NK-92 (cell line): ENCODE data around the gene ZBTB32.

Source experiments
- DNase-seq: peaks from one replicate; lab custom pipeline; 2025; ENCODE audit not compliant: unreplicated experiment; lab: John Stamatoyannopoulos, UW

Gene ZBTB32

DNA sequence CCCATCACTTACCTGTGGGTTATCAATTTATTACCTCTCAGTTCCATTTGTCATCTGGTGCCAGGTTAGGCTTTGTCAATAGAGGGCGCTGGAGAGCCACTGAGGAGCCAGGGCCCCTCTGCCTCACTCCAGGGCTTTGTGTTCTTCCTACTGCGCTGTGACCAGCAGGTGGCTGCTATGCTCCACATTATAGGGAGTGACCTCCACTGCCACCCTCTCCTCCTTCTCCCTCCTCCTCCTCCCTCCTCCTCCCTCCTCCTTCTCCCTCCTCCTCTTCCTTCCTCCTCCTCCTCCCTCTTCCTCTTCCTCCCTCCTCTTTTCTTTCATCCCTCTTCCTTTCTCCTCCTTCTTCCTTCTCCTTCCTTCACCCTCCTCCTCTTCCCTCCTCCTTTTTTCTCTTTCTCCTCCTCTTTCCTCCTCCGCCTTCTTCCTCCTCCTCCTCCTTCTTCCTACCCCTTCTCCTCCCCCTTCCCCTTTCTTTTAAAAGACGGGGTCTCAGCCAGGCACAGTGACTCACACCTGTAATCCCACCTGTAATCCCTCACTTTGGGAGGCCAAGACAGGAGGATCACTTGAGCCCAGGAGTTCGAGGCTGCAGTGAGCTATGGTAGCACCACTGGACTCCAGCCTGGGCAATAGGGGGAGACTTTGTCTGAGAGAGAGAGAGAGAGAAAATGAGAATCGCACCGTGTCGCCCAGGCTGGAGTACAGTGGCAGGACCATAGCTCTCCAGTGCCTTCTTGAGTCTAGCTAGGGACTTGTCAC, 10.3 kb upstream of the ZBTB32 start:
- DNase-seq: no peak

DNA sequence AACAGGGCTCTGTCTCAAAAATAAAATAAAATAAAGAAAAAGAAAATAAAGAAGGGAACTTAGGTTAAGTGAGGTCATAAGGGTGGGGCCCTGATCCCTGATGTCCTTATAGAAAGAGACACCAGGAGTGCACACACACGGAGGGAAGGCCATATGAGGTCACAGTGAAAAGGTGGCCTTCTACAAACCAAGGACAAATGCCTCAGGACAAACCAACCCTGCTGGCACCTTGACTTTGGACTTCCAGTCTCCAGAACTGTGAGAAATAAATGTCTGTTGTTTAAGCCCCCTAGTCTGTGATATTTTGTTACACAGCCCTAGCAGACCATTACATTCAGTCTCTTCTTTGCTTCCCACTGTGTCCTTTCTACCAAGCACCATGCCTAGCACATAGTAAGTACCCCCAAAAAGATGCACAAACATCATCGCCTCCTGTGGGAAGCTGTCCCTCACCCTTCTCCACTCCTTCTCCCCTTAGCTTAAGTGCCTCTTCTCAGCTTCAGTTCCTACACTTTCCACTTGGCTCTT, 8.4 kb upstream of the ZBTB32 start:
- no peak for DNase-seq

DNA sequence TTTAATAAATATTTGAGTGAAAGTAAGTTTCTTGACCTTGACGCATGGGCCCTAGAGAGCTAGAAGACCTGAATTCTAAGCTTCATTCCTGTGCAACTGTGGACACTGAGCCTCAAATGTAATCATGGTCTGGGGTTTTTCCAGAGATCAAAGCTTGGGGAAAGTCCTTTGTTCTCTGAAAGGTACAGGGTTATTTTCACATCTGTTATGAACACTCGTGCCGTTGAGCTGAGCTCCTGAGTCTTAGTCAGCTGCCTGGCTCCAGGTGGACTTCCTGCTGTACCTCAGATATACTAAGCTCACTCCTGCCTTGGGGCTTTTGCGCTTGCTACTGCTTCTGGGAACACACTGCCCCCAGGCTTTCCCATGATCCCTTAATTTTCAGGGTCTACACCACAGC, 7.5 kb upstream of the ZBTB32 start:
- no peak for DNase-seq

DNA sequence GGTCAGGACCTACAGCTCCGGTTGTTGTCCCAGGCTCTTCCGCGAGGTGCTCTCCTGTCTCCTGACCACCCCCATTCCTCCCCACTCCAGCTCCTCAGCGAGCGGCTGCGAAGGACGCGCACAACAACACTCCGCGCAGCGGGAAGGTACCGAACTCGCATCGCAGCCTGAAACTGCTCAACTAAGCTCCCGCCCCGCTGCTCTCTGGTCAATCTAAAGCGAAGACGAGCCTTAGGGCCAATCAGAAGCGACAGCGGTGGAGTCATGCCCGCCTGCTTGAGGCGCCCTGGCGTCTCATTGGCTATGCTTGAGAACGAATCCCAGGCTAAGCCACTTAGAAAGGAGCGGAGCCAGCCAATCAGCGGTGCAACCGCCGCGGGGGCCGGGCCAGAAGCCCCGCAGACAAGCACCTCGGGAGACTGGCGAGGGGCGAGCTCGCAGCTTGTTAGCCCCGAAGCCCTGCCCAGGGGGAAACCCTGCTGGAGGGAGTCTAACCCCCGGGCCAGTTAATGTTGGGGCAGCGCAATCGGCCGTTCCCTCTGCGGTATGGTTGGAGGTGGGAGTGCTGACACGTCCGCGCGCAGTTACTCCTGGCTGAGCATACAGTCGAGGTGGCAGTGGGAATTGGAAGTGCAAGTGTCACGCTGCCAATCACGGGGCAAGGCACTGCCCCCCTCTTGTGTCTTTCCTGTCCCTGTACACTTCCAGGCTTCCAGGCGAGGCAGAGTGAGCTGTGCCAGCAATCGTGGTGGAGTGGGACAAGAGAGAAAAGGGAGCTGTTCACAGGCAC, 1.9 kb upstream of the ZBTB32 start:
- peak; percentile 57 for DNase-seq

DNA sequence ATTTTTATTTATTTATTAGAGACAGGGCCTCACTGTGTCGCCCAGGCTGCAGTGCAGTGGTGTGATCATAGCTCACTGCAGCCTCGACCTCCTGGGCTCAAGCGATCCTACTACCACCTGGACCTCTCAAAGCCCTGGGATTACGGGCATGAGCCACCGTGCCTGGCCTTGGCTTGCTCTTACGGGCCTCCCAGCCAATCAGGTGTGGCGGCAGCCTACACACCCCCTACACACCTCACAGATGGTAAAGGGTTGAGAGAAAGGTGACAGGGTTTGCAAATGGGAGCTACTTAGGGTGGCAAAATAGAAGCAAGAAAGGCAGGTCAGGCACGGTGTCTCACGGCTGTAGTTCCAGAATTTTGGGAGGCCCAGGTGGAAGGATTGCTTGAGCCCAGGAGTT, 1.0 kb upstream of the ZBTB32 start:
- DNase-seq: no peak

DNA sequence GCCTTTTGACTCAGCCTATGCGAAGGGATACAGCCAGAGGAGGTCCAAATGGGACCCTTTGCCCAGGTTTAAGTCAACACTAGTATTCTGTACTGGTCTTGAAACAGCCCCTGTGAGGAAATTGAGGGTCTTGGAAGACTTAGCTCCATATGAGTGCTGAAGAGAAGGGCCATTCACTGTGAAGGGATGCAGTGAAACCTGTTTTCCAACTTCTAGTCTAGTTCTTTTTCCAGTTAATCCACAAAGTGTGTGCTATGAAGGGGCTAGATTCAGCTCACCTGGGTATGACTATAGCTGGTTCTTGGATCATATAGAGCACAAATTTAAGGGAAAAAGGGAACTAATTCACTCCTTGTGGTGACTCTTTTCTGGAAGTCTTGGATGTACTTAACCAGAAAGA, 4.0 kb downstream of the ZBTB32 start:
- no peak for DNase-seq

DNA sequence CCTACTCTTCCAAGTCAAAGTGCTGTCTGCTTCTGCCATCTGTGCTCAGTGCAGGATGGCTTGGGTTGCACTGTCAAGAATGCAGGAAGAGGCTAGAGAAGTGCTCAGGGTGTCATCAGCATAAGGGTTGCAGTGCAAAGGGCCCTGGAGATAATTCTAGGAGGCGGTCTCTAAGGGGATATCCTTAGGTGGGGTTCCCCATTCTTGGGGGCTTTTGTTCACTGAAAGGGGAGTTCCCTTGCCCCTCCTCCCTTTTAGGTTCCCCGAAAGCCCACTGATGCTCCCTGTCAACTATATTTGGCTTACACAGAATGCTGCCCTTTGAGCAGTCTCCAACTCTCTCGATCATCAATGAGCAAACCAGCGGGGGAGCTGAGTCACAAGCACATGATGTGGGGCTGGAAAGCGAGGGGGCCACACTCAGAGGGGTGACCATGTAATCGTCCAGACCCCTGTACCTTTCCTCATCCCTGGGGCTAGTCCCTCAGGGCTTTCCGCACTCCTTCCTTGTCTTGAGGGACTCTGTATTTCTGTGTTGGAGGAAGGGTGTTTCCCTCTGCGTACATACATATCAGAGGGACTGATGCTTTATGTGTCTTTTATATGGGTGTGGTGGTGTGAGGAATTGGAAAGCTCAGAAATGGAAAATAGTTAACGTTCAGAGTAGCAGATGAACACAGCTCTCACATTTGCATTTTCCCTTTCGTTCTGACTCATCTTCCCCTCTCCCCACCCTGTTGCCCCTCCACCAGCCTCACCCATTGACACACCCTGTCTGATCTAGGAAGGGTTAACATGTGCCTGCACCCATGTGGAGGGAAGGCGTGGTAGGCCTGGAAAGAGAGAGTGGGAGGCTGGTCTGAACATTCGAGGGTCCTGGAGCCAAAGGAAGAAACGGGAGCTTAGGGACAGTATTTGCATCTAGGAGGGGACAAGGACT, 6.7 kb downstream of the ZBTB32 start:
- DNase-seq: no peak

DNA sequence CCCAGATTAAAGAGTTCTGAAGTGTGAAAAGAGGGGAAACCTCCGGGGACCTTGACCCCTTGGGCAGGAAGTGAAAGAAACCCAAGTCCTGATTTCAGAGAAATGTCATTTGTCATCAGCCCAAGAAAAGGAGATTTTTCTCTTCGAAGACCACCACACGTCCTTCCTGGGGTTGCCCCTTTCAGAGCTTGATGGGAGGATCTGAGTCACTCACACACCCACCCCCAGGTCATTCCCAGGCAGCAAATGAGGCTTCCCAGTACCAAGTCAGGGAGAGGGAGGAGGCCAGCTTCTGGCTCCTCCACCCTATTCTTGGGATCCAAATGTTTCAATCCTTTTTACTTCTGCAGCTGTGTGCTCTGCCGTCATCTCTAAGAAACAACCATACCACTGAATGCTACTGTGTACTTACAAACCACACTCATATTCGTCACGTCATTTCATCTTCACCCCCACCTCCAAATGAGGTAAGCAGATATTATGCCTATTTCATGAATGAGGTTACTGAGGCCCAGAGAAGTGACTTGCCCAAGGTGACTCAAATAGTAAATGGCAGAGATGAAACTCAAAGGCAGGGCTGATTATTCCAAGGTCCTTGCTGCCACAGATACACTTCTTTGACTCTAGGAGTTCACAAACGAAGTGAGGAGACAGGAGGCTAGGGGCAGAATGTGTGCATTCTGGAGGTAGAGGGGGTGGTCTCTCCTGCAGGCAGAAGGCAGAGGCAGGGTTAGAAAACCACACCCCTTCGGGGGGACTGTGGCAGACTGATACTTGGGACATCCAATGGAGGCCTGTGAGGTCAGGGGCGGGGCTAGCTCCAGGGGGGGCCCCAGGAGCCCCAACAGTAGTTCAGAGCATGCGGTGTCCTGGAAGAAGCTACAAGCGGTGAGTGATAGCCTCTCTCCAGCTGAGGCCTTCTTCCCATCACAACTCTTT, 8.5 kb downstream of the ZBTB32 start:
- no peak for DNase-seq

DNA sequence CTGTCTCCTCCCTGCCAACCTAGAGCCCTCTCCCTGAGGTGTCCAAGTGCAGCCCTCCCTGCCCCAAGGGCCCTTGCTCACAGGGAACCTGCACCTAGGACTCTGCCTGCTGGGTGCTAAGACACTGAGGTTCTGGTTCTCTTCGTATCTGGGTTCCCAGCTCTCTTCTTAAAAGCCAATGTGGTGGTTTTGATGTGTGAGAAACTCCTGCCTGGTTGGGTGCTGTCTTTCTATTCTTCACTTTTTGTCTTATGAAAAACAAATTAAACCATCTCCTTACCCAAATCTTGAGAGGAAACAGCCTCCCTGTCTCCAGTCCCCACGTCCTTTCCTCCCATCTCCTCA, 9.1 kb downstream of the ZBTB32 start:
- no peak for DNase-seq

DNA sequence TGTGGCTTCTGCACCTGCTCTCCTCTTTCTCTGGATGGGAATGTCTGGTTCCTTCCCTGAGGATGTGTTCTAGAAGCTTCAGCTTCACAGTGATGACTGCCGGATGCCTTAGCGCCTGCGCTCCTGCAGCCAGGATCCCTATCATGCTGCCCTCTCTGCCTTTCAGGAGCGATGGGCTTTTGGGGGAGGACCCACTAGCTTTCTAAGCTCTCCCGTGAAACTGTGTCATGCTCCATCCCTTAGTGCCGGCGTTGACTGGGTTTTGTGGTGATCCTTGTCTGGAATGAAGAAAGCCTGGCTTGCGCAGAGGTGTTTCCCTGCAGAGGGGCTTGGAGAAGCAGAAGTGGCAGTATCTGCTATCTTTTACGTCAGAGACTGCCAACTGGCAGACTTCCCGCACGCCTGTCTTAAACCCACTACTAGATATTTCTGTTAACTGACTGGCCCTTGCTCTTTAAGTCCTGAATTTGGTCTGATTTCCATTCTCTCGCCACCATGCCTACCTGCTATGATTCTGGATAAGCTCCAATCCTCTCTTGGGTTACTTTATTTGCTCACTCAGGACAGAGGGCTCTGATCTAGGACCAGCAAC, 9.6 kb downstream of the ZBTB32 start:
- DNase-seq: no peak

DNA sequence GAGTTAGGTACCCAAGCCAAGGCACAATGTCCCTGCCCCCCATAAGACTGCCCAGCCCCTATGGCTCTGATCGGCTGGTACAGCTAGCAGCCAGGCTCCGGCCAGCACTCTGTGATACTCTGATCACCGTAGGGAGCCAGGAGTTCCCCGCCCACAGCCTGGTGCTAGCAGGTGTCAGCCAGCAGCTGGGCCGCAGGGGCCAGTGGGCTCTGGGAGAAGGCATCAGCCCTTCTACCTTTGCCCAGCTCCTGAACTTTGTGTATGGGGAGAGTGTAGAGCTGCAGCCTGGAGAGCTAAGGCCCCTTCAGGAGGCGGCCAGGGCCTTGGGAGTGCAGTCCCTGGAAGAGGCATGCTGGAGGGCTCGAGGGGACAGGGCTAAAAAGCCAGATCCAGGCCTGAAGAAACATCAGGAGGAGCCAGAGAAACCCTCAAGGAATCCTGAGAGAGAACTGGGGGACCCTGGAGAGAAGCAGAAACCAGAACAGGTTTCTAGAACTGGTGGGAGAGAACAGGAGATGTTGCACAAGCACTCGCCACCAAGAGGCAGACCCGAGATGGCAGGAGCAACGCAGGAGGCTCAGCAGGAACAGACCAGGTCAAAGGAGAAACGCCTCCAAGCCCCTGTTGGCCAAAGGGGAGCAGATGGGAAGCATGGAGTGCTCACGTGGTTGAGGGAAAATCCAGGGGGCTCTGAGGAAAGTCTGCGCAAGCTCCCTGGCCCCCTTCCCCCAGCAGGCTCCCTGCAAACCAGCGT, 10.4 kb downstream of the ZBTB32 start:
- DNase-seq: no peak

DNA sequence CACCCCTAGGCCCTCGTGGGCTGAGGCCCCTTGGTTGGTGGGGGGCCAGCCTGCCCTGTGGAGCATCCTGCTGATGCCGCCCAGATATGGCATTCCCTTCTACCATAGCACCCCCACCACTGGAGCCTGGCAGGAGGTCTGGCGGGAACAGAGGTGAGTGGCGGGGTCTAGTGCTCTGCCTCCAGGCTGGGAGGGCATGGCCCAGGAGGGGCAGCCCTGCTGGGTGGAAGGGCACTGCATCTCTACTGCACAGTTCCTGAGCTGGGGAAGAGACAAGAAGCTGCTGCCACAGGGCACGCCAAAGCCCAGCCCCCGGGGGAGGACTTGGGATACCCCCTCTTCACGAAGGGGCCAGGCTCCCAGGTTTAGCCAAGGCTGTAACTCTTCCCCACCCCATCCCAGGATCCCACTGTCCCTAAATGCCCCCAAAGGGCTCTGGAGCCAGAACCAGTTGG, 11.0 kb downstream of the ZBTB32 start:
- no peak for DNase-seq

DNA sequence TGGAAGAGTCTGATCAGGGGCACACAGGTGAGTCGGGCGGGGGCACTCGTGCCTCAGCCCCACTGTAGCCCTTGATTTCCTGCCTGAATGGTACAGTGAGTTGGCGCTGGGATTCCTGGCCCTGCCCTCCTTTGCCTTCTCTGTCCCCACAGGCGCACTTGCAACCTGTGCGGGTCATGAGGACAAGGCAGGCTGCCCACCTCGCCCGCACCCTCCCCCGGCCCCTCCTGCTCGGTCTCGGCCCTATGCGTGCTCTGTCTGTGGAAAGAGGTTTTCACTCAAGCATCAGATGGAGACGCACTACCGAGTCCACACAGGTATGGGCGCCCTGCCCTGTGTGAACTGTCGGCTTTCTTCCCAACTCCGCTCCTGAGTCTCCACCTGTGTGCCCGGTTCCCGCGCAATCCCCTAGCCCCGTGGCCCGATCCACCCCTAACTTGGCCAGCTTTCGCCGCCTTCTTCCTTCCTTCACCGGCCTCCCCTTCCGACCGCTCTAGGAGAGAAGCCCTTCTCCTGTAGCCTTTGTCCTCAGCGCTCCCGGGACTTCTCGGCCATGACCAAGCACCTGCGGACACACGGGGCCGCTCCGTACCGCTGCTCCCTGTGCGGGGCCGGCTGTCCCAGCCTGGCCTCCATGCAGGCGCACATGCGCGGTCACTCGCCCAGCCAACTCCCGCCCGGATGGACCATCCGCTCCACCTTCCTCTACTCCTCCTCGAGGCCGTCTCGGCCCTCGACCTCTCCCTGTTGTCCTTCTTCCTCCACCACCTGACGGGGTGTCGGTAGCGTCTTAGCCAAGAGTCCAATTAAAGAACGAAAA, 11.8 kb downstream of the ZBTB32 start:
- DNase-seq: no peak

DNA sequence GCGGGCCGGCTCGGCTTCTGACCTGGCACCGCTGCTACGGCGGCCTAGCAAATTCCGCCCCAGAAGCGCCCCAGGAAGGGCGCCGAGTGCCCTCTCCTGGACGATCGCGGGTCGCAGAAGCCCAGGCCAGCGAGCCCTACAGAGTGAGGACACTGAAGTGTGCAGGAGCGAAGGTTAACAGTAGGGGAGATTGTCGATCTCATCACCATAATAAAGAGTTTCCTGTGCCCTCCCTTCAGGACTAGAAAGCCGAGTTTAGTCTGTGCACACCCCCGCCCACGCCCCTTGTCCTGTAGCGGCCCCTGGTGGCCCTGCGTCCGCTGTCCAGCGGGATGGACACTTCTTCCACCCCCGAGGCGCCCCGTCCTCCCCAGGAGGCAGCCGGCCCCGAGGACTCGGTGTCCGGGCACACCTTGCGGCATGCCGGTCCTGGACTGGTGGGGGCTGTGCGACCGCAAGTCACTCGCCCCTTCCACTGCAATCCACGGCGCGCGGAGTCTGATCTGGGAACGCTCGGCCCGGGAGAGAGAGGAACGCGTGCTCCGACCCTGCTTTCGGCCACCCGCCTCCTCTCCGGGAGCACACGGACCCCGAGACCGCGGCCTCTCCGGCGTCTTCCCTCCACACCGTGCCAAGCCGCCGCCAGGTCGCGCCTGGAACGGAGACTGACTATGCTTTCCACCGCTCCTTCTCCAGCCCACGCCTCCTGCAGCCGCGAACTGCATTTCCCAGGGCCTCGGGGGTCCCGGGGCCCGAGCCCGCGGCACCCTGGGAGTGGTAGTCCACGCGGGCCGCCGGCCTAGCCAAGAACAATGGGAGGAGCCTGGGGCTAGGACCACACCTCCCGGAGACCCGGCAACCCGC, 12.7 kb downstream of the ZBTB32 start:
- peak; percentile 75 for DNase-seq

DNA sequence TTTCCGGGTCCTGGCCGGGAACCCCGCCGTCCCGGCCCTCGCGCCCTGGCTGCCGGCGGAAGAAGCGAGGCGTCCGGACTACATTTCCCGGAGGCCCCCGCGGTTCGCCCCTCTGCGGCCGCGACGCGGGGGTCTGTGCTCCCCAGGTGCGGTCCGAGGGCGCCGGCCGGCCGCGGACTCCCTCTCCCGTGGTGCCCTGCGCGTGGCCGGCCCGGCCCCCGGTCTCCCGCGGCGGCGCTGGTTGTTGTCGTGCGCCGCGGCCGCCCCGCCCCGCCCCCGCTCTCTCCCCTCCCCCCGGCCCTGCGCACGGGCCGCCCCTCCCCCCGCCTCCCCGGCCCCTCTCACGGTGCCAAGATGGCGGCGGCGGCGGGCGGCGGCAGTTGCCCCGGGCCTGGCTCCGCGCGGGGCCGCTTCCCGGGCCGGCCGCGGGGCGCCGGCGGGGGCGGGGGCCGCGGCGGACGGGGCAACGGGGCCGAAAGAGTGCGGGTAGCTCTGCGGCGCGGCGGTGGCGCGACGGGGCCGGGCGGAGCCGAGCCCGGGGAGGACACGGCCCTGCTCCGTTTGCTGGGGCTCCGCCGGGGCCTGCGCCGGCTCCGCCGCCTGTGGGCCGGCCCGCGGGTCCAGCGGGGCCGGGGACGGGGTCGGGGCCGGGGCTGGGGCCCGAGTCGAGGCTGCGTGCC, 13.4 kb downstream of the ZBTB32 start, which contains the start of gene KMT2B:
Gene KMT2B (plus strand): TSS at position 339 of the 680 bp plus-strand sequence. CDS start 16 bp downstream, at position 355.
- no peak for DNase-seq

DNA sequence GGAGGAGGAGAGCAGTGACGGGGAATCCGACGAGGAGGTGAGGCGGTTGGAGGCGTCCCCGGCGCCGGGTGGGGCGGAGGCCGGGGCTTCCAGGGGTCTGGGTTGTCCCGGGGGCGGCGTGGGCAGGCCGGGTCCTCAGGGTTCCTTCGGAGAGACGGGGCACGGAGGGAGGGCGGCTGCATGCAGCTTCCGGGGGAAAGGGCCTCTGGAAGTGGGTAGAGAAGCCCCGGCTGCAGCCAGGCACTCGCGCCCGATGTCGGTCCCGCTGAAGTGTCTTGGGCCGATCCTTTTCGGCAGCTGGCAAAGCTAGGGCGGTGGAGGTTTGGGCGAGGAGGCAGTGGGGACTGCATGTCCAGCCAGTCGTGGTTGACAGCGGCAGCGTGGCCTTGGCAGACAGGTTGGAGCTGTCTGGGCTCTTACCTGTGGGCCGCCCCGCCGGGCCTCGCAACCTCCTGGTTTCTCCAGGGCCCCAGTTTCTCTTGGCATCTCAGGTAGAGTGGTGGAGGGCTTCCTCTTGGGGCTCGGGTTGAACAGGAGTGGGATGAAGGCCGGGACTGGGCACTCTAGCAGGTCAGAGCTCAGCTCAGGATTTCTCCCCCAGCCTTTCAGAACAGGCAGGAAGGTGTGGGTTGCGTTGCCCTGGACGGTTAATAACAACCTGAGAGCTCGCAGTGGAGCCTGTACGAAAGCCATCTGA, 14.1 kb downstream of the ZBTB32 start:
- DNase-seq: no peak
